ENCODE data around the gene GALP.

The GALP gene

DNA sequence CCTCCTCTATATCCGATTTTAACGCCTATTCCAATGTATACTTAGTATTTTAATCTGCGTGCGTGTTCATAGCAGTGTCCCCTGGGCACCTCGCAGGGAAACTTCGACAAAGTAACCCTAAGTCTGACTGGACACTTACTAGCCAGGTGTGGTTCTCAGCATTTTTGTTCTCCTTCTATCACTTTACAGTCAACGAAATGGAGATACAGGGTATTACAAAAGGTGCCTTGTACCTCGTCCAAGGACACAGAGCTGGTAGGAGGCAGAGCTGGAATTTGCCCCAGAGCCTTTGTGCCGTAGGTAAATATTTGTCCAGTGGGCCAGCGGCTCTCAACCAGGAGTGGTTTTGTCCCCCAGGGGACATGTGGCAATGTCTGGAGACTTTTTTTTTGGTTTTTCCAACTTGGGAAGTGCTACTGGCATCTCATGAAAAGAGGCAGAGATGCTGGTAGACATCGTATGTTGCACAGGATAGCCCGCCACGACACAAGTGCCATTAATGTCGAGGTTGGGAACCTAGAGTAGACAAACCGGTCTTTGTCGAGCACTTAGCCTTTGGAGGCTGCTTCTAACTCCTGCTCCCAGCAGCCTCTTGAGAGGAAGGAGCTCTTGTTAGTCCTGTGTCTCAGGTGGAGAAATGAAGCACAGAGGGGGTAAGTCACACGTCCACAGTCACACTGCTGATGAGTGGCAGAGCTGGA is 33.6 kb upstream of the GALP start:
- TF ChIP-seq GATA2 (IDR thresholded peaks at IDR 0.05; ENCODE audit: low read depth, low read length) (no peak), GATA3 (IDR thresholded peaks at IDR 0.05; ENCODE audit: low read depth, low read length) (no peak)

DNA sequence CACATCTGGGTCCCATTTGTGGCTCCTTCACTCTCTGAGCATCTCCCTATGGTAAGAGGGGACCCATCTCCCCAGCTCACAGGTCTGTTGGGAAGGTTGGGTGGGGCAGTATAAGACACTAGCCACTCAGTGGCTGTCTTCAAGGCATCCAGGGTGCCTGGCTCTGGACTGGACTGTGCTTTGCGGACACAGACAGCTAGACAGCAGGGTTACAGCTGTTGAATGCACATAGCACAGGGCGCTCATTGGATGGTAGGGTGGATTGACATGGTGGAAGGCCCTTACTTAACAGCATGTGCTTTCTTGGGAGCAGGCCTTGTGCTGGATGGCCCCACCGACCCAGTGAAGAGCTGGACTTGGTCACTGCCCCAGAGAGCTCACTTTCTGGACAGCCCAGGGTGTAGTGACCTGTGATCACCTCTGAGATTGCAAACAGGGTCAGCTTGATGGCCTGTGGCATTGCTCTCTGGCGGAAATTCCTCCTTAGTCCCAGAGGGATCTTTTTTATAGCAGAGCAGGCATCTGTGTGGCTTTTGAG is 32.8 kb upstream of the GALP start:
- no peak for TF ChIP-seq GATA3 (IDR thresholded peaks at IDR 0.05; ENCODE audit: low read depth, low read length)
- TF ChIP-seq GATA2 (IDR thresholded peaks at IDR 0.05; ENCODE audit: low read depth, low read length), result no peak

DNA sequence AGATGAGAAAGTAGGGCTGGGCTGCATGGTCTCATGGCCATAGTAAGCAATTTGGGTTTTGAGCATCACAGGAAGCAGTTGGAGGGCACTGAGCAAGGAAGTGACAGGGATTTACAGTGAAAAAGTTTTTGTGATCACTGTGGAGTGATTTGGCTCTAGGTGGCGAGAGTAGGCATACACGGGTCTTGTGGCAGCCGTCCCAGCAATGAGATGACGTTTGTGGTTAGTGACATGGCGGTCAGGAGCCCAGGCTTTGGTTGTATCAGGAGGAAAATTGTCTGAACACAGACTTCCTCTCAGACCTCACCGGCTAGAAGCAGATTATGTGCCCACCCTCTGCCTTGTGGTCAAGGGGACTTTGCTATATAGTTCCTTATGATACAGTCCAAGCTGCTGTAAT is 31.4 kb upstream of the GALP start:
- TF ChIP-seq GATA2 (IDR thresholded peaks at IDR 0.05; ENCODE audit: low read depth, low read length) (no peak), GATA3 (IDR thresholded peaks at IDR 0.05; ENCODE audit: low read depth, low read length) (no peak)

DNA sequence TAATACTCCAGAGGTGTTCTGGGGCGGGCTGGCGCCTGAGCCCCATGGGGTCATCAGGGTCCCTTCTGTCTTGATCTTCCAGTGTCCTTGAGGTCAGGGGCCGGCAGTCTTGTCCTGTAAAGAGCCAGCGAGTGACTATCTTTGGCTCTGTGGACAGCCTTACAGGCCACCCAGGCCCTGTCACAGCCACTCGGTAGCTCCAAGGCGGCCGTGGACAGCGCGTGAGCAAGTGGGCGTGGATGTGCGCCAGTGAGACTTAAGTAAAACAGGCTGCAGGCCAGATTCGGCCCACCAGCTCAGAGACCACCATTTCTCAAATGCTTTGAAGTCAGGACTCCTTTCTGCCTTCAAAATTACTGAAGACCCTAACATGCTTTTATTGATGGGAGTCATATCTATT is 31.0 kb upstream of the GALP start:
- TF ChIP-seq GATA2 (IDR thresholded peaks at IDR 0.05; ENCODE audit: low read depth, low read length), result no peak
- no peak for TF ChIP-seq GATA3 (IDR thresholded peaks at IDR 0.05; ENCODE audit: low read depth, low read length)

DNA sequence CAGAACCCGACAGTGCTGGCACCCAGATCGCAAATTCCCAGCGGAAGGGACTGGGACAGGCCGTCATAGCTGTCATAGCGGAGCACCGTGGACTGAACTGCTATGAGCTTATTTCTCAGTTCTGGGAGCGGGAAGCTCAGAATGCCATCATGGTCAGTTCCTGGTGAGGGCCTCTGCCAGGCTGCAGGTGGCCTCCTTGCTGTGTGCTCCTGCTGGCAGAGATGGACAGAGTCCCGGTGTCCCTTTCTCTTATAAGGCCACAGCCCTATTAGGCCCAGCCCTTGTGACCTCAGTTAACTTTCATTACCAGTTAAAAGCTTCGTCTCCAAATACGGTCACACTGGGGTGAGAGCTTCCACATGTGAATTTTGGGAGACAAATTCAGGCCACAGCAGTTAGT is 30.1 kb upstream of the GALP start:
- TF ChIP-seq GATA2 (IDR thresholded peaks at IDR 0.05; ENCODE audit: low read depth, low read length) (no peak), GATA3 (IDR thresholded peaks at IDR 0.05; ENCODE audit: low read depth, low read length) (no peak)

DNA sequence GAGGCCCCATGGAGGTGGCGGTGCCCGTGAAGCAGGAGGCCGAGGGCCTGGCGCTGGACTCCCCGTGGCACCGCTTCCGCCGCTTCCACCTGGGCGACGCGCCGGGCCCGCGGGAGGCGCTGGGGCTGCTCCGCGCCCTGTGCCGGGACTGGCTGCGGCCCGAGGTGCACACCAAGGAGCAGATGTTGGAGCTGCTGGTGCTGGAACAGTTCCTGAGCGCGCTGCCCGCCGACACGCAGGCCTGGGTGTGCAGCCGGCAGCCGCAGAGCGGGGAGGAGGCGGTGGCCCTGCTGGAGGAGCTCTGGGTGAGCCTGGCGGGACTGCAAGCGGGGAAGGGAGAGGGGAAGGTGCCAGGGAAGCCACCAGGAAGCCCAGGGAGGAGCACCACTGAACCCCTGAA is 28.9 kb upstream of the GALP start:
- TF ChIP-seq GATA2 (IDR thresholded peaks at IDR 0.05; ENCODE audit: low read depth, low read length) (no peak), GATA3 (IDR thresholded peaks at IDR 0.05; ENCODE audit: low read depth, low read length) (no peak)

DNA sequence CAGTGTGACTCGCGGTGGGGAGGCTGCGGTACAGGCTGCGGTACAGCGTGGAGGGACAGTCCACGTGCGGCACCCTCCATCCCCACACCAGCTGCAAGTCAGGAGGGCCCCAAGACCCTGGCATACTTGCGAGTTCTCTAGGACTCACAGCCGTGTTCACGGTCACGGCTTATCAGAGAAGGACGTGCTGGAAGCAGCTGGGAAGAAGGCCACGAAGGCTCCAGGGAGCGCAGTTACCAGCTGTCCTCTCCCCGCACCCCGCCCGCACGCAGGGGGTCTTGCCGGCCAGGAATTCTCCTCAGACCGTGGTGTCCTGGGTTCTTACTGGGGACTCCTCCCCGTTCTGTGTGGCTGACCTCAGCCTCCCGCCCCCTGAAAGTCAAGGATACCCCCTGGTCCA is 28.5 kb upstream of the GALP start:
- TF ChIP-seq GATA3 (IDR thresholded peaks at IDR 0.05; ENCODE audit: low read depth, low read length) (no peak), GATA2 (IDR thresholded peaks at IDR 0.05; ENCODE audit: low read depth, low read length) (no peak)

DNA sequence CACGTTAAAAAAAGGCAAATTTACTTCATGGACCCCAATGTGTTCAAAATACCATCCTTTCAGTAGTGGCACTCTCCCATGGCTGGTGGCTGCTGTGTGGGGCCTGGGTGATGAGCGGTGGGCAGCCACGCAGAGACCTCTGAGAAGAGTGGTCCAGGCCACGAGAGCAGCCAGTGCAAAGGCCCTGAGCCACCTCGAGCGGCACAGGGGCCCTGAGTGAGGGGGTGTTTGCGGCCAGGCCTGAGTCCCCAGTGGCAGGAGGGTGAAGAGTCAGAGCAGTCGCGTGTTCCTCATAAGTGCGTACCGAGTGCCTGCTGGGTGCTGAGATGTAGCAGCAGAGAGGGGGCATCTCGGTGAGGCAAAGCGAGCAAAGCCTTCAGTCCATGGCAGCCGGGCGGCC is 27.7 kb upstream of the GALP start:
- TF ChIP-seq GATA2 (IDR thresholded peaks at IDR 0.05; ENCODE audit: low read depth, low read length) (no peak), GATA3 (IDR thresholded peaks at IDR 0.05; ENCODE audit: low read depth, low read length) (no peak)

DNA sequence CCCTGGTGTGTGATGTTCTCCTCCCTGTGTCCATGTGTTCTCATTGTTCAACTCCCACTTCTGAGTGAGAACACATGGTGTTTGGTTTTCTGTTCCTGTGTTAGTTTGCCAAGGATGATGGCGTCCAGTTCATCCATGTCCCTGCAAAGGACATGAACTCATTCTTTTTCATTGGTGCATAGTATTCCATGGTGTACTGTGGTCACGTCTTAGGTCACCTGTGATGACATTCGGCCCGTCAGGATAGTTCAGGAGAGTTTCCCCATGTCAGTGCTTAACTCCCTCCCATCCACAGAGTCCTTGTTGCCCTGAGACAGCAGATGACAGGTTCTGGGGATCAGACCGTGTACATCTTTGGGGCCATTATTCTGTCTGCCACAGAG is 26.2 kb upstream of the GALP start:
- TF ChIP-seq GATA2 (IDR thresholded peaks at IDR 0.05; ENCODE audit: low read depth, low read length) (no peak), GATA3 (IDR thresholded peaks at IDR 0.05; ENCODE audit: low read depth, low read length) (no peak)

DNA sequence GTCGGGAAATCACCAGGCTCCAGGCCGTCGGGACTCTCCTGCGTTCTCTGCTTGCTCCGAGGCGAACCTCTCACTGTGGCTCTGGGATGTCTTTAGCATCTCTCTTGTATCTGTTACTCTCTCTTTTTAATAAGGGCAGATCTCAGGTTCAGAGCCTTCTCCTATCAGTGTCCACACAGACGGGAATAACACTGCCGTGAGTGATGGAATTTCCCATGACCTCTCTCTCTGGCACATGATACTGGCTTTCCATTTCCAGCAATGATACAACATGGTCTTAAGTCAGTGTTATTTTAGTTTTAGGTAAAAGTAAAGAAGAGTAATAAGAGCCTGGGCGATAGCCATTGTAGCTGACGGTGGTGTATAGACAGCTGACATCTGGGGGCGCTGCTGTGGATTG is 25.4 kb upstream of the GALP start:
- TF ChIP-seq GATA3 (IDR thresholded peaks at IDR 0.05; ENCODE audit: low read depth, low read length) (no peak), GATA2 (IDR thresholded peaks at IDR 0.05; ENCODE audit: low read depth, low read length) (no peak)

DNA sequence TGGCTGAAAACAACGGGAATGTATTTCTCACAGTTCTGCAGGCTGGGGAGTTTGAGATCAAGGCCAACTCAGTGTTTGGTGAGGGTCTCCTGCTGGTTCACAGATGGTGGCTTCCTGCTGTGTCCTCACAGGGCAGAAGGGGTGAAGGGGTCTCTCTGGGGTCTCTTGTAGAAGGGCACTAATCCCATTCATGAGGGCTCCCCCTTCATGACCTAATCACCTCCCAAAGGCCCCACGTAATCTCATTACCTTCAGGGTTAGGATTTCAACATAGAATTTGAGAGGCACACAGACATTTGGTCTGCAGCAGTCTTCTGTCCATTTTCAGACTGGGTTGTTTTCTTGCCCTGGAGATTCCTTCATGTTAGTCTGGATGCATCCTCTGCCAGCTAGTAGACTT is 23.2 kb upstream of the GALP start:
- TF ChIP-seq GATA2 (IDR thresholded peaks at IDR 0.05; ENCODE audit: low read depth, low read length) (no peak), GATA3 (IDR thresholded peaks at IDR 0.05; ENCODE audit: low read depth, low read length) (no peak)

DNA sequence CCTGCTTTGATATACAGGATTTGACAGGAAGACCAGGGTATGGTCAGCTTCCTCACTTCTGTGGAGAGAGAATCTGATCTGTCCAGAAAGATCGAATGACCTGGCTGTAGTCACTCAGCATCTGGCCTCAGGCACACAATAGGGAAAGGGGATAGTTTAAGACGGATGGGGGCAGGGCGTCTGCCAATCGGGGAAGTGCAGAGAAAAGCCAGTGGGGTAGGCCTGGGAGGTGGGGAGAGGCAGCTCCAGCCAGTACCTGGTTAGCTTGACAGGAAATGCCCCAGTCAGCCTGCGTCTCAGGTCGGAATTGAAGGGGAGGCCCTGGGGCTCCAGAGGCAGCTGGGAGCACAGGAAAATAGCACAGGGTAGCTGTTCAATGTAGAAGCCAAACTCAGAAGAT is 22.3 kb upstream of the GALP start:
- no peak for TF ChIP-seq GATA3 (IDR thresholded peaks at IDR 0.05; ENCODE audit: low read depth, low read length)

DNA sequence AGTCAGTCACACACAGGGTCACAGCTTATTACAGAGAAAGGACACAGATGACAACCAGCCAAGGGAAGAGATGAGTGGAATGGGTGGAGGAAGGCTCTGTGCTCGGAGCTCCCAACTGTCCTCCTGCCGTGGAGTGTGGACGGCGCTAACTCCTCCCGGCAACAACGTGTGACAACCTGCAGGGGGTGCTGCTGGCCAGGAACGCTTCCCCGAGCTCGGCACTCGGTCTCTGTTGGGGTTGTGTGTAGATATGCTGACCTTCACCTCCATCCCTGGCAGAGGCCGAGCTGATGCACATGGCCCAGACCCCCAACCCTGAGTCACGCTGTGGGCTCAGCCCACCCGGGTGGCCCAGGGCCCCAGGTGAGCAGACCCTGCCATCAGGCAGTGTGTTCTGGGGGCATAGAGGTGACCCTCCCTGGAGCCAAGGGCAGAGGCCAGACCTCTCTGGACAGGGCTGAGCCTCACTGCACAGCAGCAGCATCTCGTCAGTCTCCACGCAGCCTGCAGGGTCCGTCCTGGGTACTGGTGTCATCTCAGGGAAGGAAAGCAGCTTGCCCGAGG is 20.6 kb upstream of the GALP start:
- TF ChIP-seq GATA3 (IDR thresholded peaks at IDR 0.05; ENCODE audit: low read depth, low read length) (no peak), GATA2 (IDR thresholded peaks at IDR 0.05; ENCODE audit: low read depth, low read length) (no peak)

DNA sequence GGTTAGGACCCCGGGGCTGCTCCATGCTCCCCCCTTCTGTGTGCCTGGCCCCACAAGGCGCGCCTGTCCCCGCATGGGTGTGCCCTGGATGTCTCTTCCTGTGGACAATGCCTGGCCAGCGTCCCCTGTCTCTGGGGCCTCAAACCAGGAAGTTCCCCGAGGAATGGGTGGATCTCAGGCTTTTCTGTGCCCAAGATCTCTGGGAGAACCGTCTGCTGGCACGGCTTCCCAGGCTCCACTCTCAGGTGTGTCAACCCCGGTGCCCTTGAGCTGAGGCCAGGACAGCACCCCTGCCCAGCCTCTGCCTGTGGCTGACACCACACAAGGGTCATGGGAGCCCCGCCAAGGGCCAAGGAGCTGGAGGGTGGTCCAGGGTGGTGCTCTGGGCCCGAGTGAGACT is 19.0 kb upstream of the GALP start:
- TF ChIP-seq GATA3 (IDR thresholded peaks at IDR 0.05; ENCODE audit: low read depth, low read length), result no peak
- no peak for TF ChIP-seq GATA2 (IDR thresholded peaks at IDR 0.05; ENCODE audit: low read depth, low read length)

DNA sequence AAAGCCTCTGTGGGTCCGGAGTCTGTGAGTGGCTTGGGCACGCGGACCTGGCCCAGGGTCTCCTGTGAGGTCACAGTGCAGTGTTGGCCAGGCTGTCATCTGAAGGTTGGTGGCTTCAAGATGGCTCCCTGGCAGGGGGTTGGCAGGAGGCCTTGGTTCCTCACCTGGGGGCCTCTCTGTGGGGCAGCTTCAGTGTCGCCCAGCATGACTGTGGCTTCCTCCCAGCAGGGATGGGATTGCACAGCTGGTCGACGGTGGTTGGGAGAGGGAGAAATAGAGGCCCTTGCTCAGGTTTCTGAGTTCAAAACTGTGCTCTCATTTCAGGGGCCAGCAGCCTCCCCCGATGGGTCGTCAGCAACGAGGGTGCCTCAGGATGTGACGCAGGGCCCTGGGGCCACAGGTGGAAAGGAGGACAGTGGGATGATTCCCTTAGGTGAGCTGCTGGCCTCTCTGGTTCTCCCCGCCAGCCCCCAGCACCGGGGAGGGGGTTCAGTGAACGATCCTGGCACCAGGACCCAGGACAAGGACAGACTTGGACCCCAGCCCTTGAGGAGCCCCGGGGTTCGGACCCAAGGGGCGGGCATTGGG is 17.5 kb upstream of the GALP start:
- no peak for TF ChIP-seq GATA2 (IDR thresholded peaks at IDR 0.05; ENCODE audit: low read depth, low read length)
- no peak for TF ChIP-seq GATA3 (IDR thresholded peaks at IDR 0.05; ENCODE audit: low read depth, low read length)
